Astrocyte (in vitro differentiated cells and primary cell): ENCODE results near the gene RXYLT1. TPM values are rescaled to one million over a fixed set of nuclear protein-coding genes. Genes with fewer than 3 reads are reported as not detected.

Experiments used
- DNase-seq: peaks from one replicate; pipeline ENCODE4 v3.0.0-alpha.2; 2010; ENCODE audit warnings: low read depth
- FAIRE-seq: peaks from 2 replicates; lab custom pipeline; 2011; peaks lifted over from hg19 to GRCh38; lab: Jason Lieb, UNC
- H2AFZ ChIP-seq: 2 replicates; pipeline ENCODE4 v1.6.0; 2012; ENCODE audit warnings: low read depth, low read length, inconsistent platforms
- H3K27ac ChIP-seq: 2 replicates; pipeline ENCODE4 v1.5.1; 2011; ENCODE audit warnings: low read depth, low read length, inconsistent platforms
- H3K27me3 ChIP-seq: 2 replicates; pipeline ENCODE4 v1.6.0; 2011; ENCODE audit warnings: low read length, inconsistent platforms; ENCODE audit not compliant: insufficient read depth
- H3K36me3 ChIP-seq: 2 replicates; pipeline ENCODE4 v1.5.1; 2011; ENCODE audit warnings: low read length, inconsistent platforms; ENCODE audit not compliant: insufficient read depth
- H3K4me1 ChIP-seq: 2 replicates; pipeline ENCODE4 v1.5.1; 2011; ENCODE audit warnings: low read length, inconsistent platforms; ENCODE audit not compliant: insufficient read depth
- H3K4me2 ChIP-seq: 2 replicates; pipeline ENCODE4 v1.6.0; 2012; ENCODE audit warnings: low read length, inconsistent platforms
- H3K4me3 ChIP-seq: 2 replicates; pipeline ENCODE4 v1.5.1; 2011; ENCODE audit warnings: low read depth, mild to moderate bottlenecking, low read length, inconsistent platforms; ENCODE audit not compliant: insufficient read depth
- H3K79me2 ChIP-seq: 2 replicates; pipeline ENCODE4 v1.6.0; 2012; ENCODE audit warnings: mild to moderate bottlenecking, low read length, inconsistent platforms; ENCODE audit not compliant: insufficient read depth
- H3K9ac ChIP-seq: 2 replicates; pipeline ENCODE4 v1.6.0; 2012; ENCODE audit warnings: mild to moderate bottlenecking, low read length, inconsistent platforms
- H3K9me3 ChIP-seq: 2 replicates; pipeline ENCODE4 v1.5.1; 2012; ENCODE audit warnings: low read depth, mild to moderate bottlenecking, low read length, inconsistent platforms; ENCODE audit not compliant: insufficient read depth
- H4K20me1 ChIP-seq: 2 replicates; pipeline ENCODE4 v1.6.0; 2012; ENCODE audit warnings: low read length, inconsistent platforms; ENCODE audit not compliant: insufficient read depth
- H3K27ac Mint-ChIP-seq: one replicate; pipeline ENCODE4 v1.8.0; 2021; ENCODE audit warnings: mild to moderate bottlenecking, mixed read lengths; ENCODE audit not compliant: unreplicated experiment
- H3K27me3 Mint-ChIP-seq: one replicate; pipeline ENCODE4 v1.8.0; 2021; ENCODE audit warnings: low read depth, mixed read lengths; ENCODE audit not compliant: unreplicated experiment
- H3K36me3 Mint-ChIP-seq: one replicate; pipeline ENCODE4 v1.8.0; 2021; ENCODE audit warnings: low read depth, mixed read lengths; ENCODE audit not compliant: unreplicated experiment
- H3K4me1 Mint-ChIP-seq: one replicate; pipeline ENCODE4 v1.8.0; 2021; ENCODE audit warnings: low read depth, mixed read lengths; ENCODE audit not compliant: unreplicated experiment
- H3K4me3 Mint-ChIP-seq: one replicate; pipeline ENCODE4 v1.8.0; 2021; ENCODE audit warnings: mild to moderate bottlenecking, moderate library complexity, mixed read lengths; ENCODE audit not compliant: unreplicated experiment
- H3K9me3 Mint-ChIP-seq: one replicate; pipeline ENCODE4 v1.8.0; 2021; ENCODE audit warnings: mild to moderate bottlenecking, mixed read lengths; ENCODE audit not compliant: unreplicated experiment
- EZH2 ChIP-seq: IDR thresholded peaks from 2 replicates; pipeline ENCODE4 v1.6.1; 2012; ENCODE audit warnings: mild to moderate bottlenecking, low read length, inconsistent platforms; ENCODE audit not compliant: insufficient read depth
- total RNA-seq: library from RNA; stranded (reverse); gene quantifications from 2 replicates; pipeline ENCODE4 v1.2.1, GENCODE V29; 2021
- TF ChIP-seq, protein P1 (sequence below): IDR thresholded peaks from 2 replicates; pipeline ENCODE4 v1.5.1; 2011; ENCODE audit warnings: low read depth, mild to moderate bottlenecking, inconsistent platforms, low read length, moderate library complexity; ENCODE audit not compliant: insufficient read depth

RXYLT1 gene
- total RNA-seq, 1 donor from 2014 or later: 15.5 TPM

DNA sequence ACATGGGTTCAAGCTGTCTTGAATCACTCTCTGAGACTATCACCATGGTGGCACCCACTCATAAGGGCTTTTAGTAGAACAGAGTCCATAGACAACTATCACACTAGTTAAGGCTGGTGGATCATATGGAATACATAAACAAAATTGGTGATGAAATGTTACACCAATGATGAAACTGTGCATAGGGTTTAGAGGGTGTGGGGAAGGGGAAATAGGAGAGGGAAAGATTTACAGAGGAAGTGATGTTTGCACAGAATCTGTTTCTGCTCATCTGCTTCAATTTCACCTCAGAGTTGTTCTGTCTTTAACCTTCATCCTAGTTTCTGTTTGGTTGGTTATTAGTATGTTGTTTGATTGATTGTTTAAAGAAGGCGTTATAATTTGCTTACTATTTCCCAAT lies 2.4 kb upstream of the RXYLT1 start:
- H3K9me3 ChIP-seq: no peaks in the 10 kb centered on the region
- H3K4me3 ChIP-seq: no peak overlapping the region
- H4K20me1 ChIP-seq: no peaks in the 10 kb centered on the region
- H3K4me1 Mint-ChIP-seq: peaks cover 6% of the 10 kb centered on the region
- no peak for DNase-seq
- H3K36me3 Mint-ChIP-seq: no peaks in the 10 kb centered on the region
- no peak overlapping the region for H3K27ac ChIP-seq
- no peak for FAIRE-seq
- TF ChIP-seq EZH2: no peak
- TF ChIP-seq, protein P1, sequence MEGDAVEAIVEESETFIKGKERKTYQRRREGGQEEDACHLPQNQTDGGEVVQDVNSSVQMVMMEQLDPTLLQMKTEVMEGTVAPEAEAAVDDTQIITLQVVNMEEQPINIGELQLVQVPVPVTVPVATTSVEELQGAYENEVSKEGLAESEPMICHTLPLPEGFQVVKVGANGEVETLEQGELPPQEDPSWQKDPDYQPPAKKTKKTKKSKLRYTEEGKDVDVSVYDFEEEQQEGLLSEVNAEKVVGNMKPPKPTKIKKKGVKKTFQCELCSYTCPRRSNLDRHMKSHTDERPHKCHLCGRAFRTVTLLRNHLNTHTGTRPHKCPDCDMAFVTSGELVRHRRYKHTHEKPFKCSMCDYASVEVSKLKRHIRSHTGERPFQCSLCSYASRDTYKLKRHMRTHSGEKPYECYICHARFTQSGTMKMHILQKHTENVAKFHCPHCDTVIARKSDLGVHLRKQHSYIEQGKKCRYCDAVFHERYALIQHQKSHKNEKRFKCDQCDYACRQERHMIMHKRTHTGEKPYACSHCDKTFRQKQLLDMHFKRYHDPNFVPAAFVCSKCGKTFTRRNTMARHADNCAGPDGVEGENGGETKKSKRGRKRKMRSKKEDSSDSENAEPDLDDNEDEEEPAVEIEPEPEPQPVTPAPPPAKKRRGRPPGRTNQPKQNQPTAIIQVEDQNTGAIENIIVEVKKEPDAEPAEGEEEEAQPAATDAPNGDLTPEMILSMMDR: no peak
- no peaks in the 10 kb centered on the region for H3K27me3 Mint-ChIP-seq
- H3K4me1 ChIP-seq: peaks cover 6% of the 10 kb centered on the region
- no peak overlapping the region for H3K9ac ChIP-seq
- no peaks in the 10 kb centered on the region for H3K27me3 ChIP-seq
- H3K27ac Mint-ChIP-seq: no peak overlapping the region
- no peak overlapping the region for H3K4me2 ChIP-seq
- no peaks in the 10 kb centered on the region for H3K36me3 ChIP-seq
- H3K9me3 Mint-ChIP-seq: peaks cover 2% of the 10 kb centered on the region
- peaks cover 17% of the 10 kb centered on the region for H3K79me2 ChIP-seq
- H2AFZ ChIP-seq: no peak overlapping the region
- no peak overlapping the region for H3K4me3 Mint-ChIP-seq

DNA sequence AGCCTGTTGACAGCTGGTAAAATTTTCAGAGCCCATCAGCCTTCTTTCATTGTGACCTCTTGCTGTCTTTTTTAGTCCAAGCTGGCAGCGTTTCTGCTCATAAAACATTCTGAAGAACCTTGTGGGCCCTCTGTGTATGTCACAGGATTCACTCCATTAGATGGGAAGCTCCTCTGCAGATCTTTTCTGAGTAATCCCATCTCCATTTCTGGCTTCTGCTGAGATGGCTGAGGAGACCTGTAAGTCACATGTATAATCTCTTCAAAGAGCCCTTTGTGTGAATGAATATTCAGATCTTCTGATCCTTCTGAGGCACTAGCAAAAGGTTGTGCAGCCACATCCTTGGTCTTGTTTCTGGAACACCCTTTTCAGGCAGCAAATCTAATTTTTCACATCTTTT lies 2.8 kb downstream of the RXYLT1 start:
- H3K27me3 ChIP-seq: no peaks in the 10 kb centered on the region
- peaks cover 9% of the 10 kb centered on the region for H3K4me1 Mint-ChIP-seq
- H3K9me3 ChIP-seq: no peaks in the 10 kb centered on the region
- no peak overlapping the region for H3K27ac Mint-ChIP-seq
- H3K9ac ChIP-seq: no peak overlapping the region
- H3K4me1 ChIP-seq: peaks cover 6% of the 10 kb centered on the region
- no peak overlapping the region for H3K4me3 Mint-ChIP-seq
- TF ChIP-seq, protein P1: no peak
- no peak for TF ChIP-seq EZH2
- H3K4me3 ChIP-seq: no peak overlapping the region
- H3K79me2 ChIP-seq: peaks cover 17% of the 10 kb centered on the region
- no peak overlapping the region for H3K27ac ChIP-seq
- H3K36me3 ChIP-seq: peaks cover 8% of the 10 kb centered on the region
- H3K36me3 Mint-ChIP-seq: peaks cover 10% of the 10 kb centered on the region
- no peak overlapping the region for H2AFZ ChIP-seq
- no peak for DNase-seq
- no peaks in the 10 kb centered on the region for H3K27me3 Mint-ChIP-seq
- no peaks in the 10 kb centered on the region for H4K20me1 ChIP-seq
- H3K9me3 Mint-ChIP-seq: no peaks in the 10 kb centered on the region
- H3K4me2 ChIP-seq: no peak overlapping the region
- FAIRE-seq: no peak

DNA sequence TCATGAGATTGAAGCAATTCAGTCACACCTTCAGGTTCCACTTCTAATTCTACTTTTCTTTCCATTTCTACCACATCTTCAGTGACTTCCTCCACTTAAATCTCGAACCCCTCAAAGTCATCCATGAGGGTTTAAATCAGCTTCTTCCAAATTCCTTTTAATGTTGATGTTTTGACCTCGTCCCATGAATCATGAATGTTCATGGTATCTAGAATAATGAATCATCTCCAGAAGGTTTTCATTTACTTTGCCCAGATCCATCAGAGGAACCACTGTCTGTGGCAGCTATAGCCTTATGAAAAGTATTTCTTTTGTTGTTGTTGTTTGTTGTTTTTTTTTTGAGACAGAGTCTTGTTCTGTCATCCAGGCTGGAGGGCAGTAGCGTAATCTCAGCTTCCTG lies 7.6 kb downstream of the RXYLT1 start:
- H3K27me3 Mint-ChIP-seq: no peaks in the 10 kb centered on the region
- no peak for FAIRE-seq

More for the DNA sequence above, 7.6 kb downstream of the RXYLT1 start:
- Histone ChIP-seq H3K4me2 (peak overlapping the region; percentile 16), H3K4me3 (no peak overlapping the region), H2AFZ (no peak overlapping the region), H3K27ac (no peak overlapping the region), H3K9me3 (no peaks in the 10 kb centered on the region), H3K4me1 (no peaks in the 10 kb centered on the region), H3K79me2 (no peaks in the 10 kb centered on the region), H3K27me3 (no peaks in the 10 kb centered on the region), H4K20me1 (no peaks in the 10 kb centered on the region), H3K36me3 (peaks cover 18% of the 10 kb centered on the region), H3K9ac (no peak overlapping the region)
- TF ChIP-seq EZH2: no peak
- TF ChIP-seq, protein P1: no peak
- DNase-seq: no peak
- Mint-ChIP-seq H3K4me1 (peaks cover 17% of the 10 kb centered on the region), H3K27ac (no peak overlapping the region), H3K36me3 (peaks cover 16% of the 10 kb centered on the region), H3K4me3 (no peak overlapping the region), H3K9me3 (peaks cover 2% of the 10 kb centered on the region)
